Caco-2 (cell line): ENCODE measurements around the gene CNTN2. TPM values are rescaled to one million over a fixed set of nuclear protein-coding genes. Genes with fewer than 3 reads are reported as not detected.

Experiments
- BruUV-seq: library from RNA; stranded (reverse); fragments of 400-500 nt; replicated peaks from 2 replicates; lab custom pipeline; 2021; lab: Mats Ljungman, UMichigan
- CTCF ChIA-PET: fragments of 300-600 bp; sonication (Branson Sonifier 250); formaldehyde crosslinking; loops from one replicate; lab custom pipeline; 2022; ENCODE audit warnings: antibody characterized with exemption; lab: Charles Lee
- POLR2A ChIA-PET: fragments of 300-600 bp; sonication (Branson Sonifier 250); formaldehyde crosslinking; loops from one replicate; lab custom pipeline; 2022; ENCODE audit warnings: antibody characterized with exemption; lab: Charles Lee
- DNase-seq, 2 experiments: peaks; one replicate each; pipeline versions ENCODE4 v3.0.0 to v3.0.0-alpha.2; 2020 to 2022
- H3K27me3 ChIP-seq: replicated peaks from 2 replicates; pipeline ENCODE4 v1.6.0; 2011; ENCODE audit warnings: low read length; ENCODE audit not compliant: control insufficient read depth, insufficient read depth
- H3K36me3 ChIP-seq: 2 replicates; pipeline ENCODE4 v1.5.1; 2011; ENCODE audit warnings: low read length; ENCODE audit not compliant: control insufficient read depth, insufficient read depth
- H3K4me1 ChIP-seq: fragments of 250-450 bp; sonication (Bioruptor Pico); 2 replicates; pipeline ENCODE4 v1.5.1; 2020; ENCODE audit warnings: mild to moderate bottlenecking
- H3K4me3 ChIP-seq: 2 replicates; pipeline ENCODE4 v1.5.1; 2011; ENCODE audit warnings: low read depth, mild to moderate bottlenecking, control low read depth, low read length
- H3K9me3 ChIP-seq: fragments of 250-450 bp; sonication (Bioruptor Pico); 2 replicates; pipeline ENCODE4 v1.5.1; 2020; ENCODE audit warnings: mild to moderate bottlenecking, moderate library complexity
- H3K27ac Mint-ChIP-seq: one replicate; pipeline ENCODE4 v1.8.0; 2022; ENCODE audit warnings: mixed read lengths; ENCODE audit not compliant: unreplicated experiment
- H3K27me3 Mint-ChIP-seq: one replicate; pipeline ENCODE4 v1.8.0; 2022; ENCODE audit warnings: mixed read lengths; ENCODE audit not compliant: insufficient read depth, unreplicated experiment
- H3K36me3 Mint-ChIP-seq: one replicate; pipeline ENCODE4 v1.8.0; 2022; ENCODE audit warnings: mild to moderate bottlenecking, mixed read lengths; ENCODE audit not compliant: insufficient read depth, unreplicated experiment
- H3K4me1 Mint-ChIP-seq: one replicate; pipeline ENCODE4 v1.8.0; 2022; ENCODE audit warnings: low read depth, mixed read lengths; ENCODE audit not compliant: unreplicated experiment
- H3K4me3 Mint-ChIP-seq: one replicate; pipeline ENCODE4 v1.8.0; 2022; ENCODE audit warnings: mild to moderate bottlenecking, moderate library complexity, mixed read lengths; ENCODE audit not compliant: unreplicated experiment
- H3K9me3 Mint-ChIP-seq: one replicate; pipeline ENCODE4 v1.8.0; 2022; ENCODE audit warnings: mixed read lengths; ENCODE audit not compliant: unreplicated experiment
- intact Hi-C: fragments of 100-400 bp; cut with micrococcal nuclease; formaldehyde crosslinking; loops from one replicate; pipeline ENCODE4 v1.10.0; 2022; ENCODE audit not compliant: unreplicated experiment
- total RNA-seq: library from RNA; stranded (reverse); gene quantifications from 2 replicates; pipeline ENCODE4 v1.2.3, GENCODE V29; 2022
- TF ChIP-seq, protein P1 (sequence below), 2 experiments: fragments of 200-600 bp in 1 of 2; IDR thresholded peaks; 1 replicate in 1 of 2; 2 replicates in 1 of 2; pipeline versions ENCODE4 v1.5.1 to v1.8.0; 2011 to 2022; ENCODE audit warnings: antibody characterized with exemption in 1 of 2, control low read depth in 1 of 2, inconsistent platforms in 1 of 2, low read depth in 1 of 2, low read length in 1 of 2, mild to moderate bottlenecking in 1 of 2, moderate library complexity in 1 of 2; ENCODE audit not compliant: insufficient read depth in 1 of 2, severe bottlenecking in 1 of 2, unreplicated experiment in 1 of 2

Gene CNTN2
- total RNA-seq, 1 experiment from 2014 or later: not detected

DNA sequence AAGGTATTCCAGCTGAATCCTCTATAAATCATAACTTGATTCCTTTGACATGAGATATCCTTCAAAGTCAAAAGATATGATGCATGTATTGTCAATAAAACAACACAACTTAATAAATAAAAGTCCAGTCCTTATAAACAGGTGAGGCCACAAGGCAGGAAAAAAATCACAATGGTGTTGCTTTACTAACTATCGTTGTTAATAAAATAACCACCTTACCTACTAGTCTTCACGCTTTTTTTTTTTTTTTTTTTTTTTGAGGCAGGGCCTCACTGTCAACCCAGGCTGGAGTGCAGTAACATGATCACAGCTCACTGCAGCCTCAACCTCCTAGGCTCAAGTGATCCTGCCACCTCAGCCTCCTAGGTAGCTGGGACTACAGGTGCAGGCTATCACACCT lies 41.3 kb downstream of the CNTN2 start, which contains the start of gene TMEM81:
Gene TMEM81, minus strand, starts transcription at position 101 of the 400 bp plus-strand sequence. CDS start 140 bp downstream, outside the sequence.
- no peaks in the 10 kb centered on the region for H3K27me3 ChIP-seq
- H3K27me3 Mint-ChIP-seq: no peaks in the 10 kb centered on the region
- H3K4me3 ChIP-seq: no peak within 1 kb of the TSS
- ChIA-PET POLR2A (no interaction called here), CTCF (interaction anchor here (0.6 to 0.9 kb wide), 3 partner anchors 23 to 144 kb away, joined by 3 to 5 read pairs (median 4); no protein-coding TSS in a partner anchor)
- peaks cover 48% of the 10 kb centered on the region for H3K36me3 Mint-ChIP-seq
- no peaks in the 10 kb centered on the region for H3K4me1 Mint-ChIP-seq
- intact Hi-C loops: no loop called here
- no peak for DNase-seq
- TF ChIP-seq, protein P1, sequence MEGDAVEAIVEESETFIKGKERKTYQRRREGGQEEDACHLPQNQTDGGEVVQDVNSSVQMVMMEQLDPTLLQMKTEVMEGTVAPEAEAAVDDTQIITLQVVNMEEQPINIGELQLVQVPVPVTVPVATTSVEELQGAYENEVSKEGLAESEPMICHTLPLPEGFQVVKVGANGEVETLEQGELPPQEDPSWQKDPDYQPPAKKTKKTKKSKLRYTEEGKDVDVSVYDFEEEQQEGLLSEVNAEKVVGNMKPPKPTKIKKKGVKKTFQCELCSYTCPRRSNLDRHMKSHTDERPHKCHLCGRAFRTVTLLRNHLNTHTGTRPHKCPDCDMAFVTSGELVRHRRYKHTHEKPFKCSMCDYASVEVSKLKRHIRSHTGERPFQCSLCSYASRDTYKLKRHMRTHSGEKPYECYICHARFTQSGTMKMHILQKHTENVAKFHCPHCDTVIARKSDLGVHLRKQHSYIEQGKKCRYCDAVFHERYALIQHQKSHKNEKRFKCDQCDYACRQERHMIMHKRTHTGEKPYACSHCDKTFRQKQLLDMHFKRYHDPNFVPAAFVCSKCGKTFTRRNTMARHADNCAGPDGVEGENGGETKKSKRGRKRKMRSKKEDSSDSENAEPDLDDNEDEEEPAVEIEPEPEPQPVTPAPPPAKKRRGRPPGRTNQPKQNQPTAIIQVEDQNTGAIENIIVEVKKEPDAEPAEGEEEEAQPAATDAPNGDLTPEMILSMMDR (IDR thresholded peaks at IDR 0.05; ENCODE audit: insufficient read depth in 1 of 2, low read depth in 1 of 2, low read length in 1 of 2, severe bottlenecking in 1 of 2, unreplicated experiment in 1 of 2): no peak
- H3K9me3 Mint-ChIP-seq: no peaks in the 10 kb centered on the region
- H3K4me1 ChIP-seq: no peaks in the 10 kb centered on the region
- no TSS peak for BruUV-seq
- H3K27ac Mint-ChIP-seq: no peak within 1 kb of the TSS
- H3K9me3 ChIP-seq: no peaks in the 10 kb centered on the region
- H3K36me3 ChIP-seq: no peaks in the 10 kb centered on the region; the same call in 1 of the 2 replicates
- H3K4me3 Mint-ChIP-seq: no peak within 1 kb of the TSS

DNA sequence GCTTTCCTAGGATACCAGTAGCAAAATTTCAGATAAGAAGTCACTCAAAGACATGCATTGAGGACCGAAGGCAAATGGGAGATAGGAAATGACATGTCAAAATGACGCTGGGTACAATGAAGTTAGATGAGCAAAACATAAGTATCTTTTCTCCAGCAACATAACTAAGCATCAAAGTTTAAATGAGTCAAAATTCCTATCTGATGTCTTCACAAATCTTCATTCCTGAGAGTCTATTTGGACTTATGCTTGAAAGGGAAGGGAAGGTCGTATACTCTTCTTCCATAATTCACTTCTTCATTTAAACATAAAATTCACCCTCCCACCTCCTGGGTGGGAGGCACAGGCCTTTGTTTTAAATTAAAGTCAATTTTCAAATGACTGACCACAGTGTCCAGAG lies 45.3 kb downstream of the CNTN2 start:
- no peaks in the 10 kb centered on the region for H3K9me3 ChIP-seq
- no peaks in the 10 kb centered on the region for H3K27me3 ChIP-seq
- ChIA-PET CTCF (interaction anchor here (0.6 kb wide), 1 partner anchor 27 kb away, joined by 3 read pairs; no protein-coding TSS in a partner anchor), POLR2A (no interaction called here)
- no peak overlapping the region for H3K27ac Mint-ChIP-seq
- DNase-seq: no peak
- H3K4me1 Mint-ChIP-seq: no peaks in the 10 kb centered on the region
- H3K27me3 Mint-ChIP-seq: no peaks in the 10 kb centered on the region
- no peaks in the 10 kb centered on the region for H3K4me1 ChIP-seq
- intact Hi-C loops: no loop called here
- H3K4me3 Mint-ChIP-seq: no peak overlapping the region
- BruUV-seq: no TSS peak
- H3K36me3 Mint-ChIP-seq: peaks cover 62% of the 10 kb centered on the region
- no peaks in the 10 kb centered on the region; the same call in 1 of the 2 replicates for H3K36me3 ChIP-seq
- H3K4me3 ChIP-seq: no peak overlapping the region
- no peaks in the 10 kb centered on the region for H3K9me3 Mint-ChIP-seq
- TF ChIP-seq, protein P1 (IDR thresholded peaks at IDR 0.05; ENCODE audit: insufficient read depth in 1 of 2, low read depth in 1 of 2, low read length in 1 of 2, severe bottlenecking in 1 of 2, unreplicated experiment in 1 of 2): no peak

DNA sequence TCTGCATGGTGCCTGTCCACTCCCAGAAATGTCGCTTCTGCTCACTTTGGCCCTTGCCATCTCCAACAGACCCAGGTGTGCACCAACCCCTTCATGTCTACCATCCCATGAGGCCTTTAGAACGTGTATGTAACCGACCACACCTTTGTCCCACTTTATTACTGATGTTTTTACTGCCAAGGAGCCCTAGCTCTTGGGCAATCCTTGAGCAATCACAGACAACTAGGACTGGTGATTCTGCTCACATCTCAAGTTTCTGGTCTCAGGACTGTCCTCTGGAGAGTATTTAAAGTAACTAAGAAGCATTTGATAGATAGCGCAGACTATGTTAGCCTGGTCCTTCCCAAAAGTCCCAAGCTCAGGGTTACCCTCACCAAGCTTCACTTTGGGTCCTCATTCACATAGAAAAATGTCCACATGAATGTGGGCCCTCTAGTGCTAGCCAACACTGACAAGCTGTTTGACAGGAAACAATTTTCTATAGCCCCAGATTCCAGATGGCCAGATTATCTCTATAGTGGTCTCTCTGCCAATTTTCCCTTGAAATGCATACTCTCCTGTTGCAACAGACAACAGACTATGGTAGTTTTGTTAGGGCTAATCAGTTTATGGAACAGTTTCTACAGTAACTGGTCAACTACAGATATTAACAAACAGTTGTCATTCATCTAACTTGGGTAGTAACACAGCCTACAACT lies 48.2 kb downstream of the CNTN2 start:
- no peaks in the 10 kb centered on the region for H3K27me3 Mint-ChIP-seq
- H3K9me3 Mint-ChIP-seq: no peaks in the 10 kb centered on the region
- peaks cover 62% of the 10 kb centered on the region for H3K36me3 Mint-ChIP-seq
- Histone ChIP-seq H3K9me3 (no peaks in the 10 kb centered on the region), H3K4me1 (no peaks in the 10 kb centered on the region), H3K27me3 (no peaks in the 10 kb centered on the region), H3K36me3 (peaks cover 1% of the 10 kb centered on the region; the same call in 1 of the 2 replicates), H3K4me3 (no peak overlapping the region)
- BruUV-seq: no TSS peak
- no peak overlapping the region for H3K27ac Mint-ChIP-seq
- POLR2A ChIA-PET: no interaction called here
- H3K4me1 Mint-ChIP-seq: no peaks in the 10 kb centered on the region
- DNase-seq: no peak
- CTCF ChIA-PET: interaction anchor here (1.4 kb wide), 1 partner anchor 29 kb away, joined by 4 read pairs; no protein-coding TSS in a partner anchor
- TF ChIP-seq, protein P1 (IDR thresholded peaks at IDR 0.05; ENCODE audit: insufficient read depth in 1 of 2, low read depth in 1 of 2, low read length in 1 of 2, severe bottlenecking in 1 of 2, unreplicated experiment in 1 of 2): no peak
- intact Hi-C loops: no loop called here
- H3K4me3 Mint-ChIP-seq: no peak overlapping the region
